Activated CD8-positive, alpha-beta memory T cell treated with anti-CD3 and anti-CD28 coated beads for 4 hours (primary cell): ENCODE data around the gene TMEM134.

ENCODE experiments used
- DNase-seq, 2 donors: peaks; one replicate each; pipeline ENCODE4 v3.0.0-alpha.2; 2020; ENCODE audit warnings: low read depth in 2 of 2

TMEM134 gene

DNA sequence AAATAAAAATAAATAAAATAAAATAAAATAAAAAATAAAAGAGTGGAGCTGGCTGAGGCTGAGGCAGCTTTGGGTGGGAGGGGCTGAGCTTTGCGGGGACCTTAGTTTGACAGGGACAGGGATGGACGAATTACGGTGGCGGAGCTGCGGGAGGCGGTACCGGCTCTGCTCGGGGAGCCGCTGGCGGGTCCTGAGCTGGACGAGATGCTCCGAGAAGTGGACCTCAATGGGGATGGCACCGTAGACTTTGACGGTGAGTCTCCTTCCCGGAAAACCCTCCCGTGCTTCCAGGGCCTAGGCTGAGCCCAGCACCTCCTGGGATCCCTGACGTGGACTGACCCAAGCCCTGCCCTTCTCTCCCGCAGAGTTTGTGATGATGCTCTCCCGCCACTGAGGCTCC lies 10.8 kb downstream of the TMEM134 start:
- no peak for DNase-seq

DNA sequence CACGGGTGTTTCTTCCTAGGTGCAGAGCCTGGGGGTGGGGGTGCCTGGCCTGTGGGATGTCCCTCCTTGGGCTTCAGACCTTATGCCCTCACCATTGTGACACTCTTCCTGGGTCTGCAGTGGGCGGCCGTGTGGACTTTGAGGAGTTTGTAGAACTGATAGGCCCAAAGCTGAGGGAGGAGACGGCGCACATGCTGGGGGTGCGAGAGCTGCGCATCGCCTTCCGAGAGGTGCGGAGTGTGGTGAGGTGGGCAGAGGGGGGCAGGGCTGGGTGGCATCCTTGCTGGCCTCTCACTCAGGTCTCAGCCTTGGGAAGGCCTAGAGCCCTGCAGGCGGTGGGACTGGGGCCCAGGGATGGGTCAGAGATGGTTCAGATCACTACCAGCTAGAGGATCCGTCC lies 11.6 kb downstream of the TMEM134 start:
- no peak for DNase-seq

DNA sequence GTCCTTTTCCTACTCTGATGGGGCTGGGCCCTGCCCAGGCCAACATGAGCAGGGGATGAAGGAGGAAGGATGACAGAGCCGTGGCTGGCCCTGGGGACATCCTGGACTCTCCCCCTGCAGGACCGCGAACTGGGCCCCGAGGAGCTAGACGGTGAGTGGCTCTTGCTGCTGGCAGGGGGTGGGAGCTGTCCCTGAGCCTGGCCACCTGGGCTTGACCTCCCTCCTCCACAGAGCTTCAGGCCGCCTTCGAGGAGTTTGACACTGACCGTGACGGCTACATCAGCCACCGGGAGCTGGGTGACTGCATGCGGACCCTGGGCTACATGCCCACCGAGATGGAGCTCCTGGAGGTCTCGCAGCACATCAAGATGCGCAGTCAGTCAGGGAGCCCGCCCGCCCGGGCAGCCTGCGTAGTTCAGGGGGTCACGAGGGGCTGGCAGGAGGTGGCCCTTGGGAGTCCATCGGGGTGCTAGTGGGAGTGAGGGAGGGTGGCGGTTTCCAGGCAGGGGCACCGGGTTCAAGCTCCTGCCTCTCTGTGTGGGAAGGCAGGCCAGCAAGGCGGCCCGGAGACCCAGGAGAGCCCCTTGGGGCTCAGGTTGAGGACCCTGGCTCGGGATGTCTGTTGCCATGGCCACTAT lies 12.9 kb downstream of the TMEM134 start:
- DNase-seq: no peak

DNA sequence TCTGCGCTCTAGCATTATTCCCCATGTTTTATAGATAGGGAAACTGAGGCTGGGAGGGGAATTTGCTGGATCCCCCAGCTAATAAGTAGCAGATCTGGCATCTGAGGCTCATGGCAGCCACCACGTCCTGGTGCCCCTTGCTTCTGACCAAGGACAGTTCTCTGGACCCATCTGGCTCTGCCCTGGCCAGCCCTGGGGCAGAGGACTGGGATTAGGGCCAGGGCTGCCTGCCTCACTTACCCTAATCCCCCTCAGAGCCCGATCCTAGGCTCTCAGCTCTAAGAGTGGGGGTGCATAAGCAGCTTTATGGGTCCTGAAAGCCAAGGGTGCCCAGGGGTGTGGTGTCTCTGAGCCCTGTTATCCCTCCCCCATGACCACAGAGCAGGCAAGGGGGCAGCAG lies 14.0 kb downstream of the TMEM134 start, which contains the start of gene CABP4:
CABP4 (plus strand) TSS at position 301 of the 400 bp plus-strand sequence; CDS start at position 371, 70 bp downstream.
- no peak for DNase-seq

DNA sequence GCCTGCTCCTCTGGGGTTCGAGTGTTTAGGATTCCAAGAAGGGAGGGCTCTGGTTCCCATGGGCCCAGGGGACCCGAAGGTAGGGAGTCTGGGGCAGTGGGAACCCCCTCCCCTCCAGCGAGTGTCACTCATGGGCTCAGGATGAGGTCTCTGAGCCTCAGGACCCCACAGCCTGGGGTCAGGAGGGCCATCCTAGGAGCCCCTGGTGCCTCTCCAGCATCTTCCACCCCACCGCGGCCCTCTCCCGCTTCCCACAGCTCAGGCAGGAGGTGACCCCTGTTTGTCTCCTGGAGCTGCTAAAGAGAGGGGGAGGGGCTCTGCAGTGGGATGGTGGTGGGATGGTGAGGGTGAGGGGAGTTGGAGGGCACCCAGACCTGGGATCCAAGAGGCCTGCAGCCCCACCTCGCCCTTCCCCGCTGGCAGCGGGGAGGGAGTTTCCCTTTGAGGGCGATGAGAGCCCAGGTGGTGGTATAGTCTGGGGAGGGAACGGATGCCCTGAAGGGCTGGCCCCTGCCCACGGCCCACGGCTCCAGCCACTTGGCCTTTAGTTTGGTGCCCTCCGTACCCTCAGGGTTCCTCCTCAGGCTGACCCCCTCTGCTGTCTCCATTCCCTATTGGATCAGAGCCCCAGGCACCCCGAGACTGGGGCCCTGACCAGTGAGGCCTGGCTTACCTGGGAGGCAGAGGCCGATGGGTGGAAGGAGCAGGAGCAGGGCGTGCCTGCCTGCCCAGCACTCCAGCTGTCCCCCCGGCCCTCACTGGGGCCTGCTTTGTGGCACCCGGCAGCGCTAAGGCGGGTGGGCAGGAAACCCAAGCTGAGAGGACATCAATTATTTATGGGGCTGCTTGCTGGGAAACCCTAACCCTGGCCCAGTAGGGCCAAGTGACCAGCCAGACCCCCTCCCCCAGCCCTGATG lies 15.0 kb downstream of the TMEM134 start:
- DNase-seq: no peak

DNA sequence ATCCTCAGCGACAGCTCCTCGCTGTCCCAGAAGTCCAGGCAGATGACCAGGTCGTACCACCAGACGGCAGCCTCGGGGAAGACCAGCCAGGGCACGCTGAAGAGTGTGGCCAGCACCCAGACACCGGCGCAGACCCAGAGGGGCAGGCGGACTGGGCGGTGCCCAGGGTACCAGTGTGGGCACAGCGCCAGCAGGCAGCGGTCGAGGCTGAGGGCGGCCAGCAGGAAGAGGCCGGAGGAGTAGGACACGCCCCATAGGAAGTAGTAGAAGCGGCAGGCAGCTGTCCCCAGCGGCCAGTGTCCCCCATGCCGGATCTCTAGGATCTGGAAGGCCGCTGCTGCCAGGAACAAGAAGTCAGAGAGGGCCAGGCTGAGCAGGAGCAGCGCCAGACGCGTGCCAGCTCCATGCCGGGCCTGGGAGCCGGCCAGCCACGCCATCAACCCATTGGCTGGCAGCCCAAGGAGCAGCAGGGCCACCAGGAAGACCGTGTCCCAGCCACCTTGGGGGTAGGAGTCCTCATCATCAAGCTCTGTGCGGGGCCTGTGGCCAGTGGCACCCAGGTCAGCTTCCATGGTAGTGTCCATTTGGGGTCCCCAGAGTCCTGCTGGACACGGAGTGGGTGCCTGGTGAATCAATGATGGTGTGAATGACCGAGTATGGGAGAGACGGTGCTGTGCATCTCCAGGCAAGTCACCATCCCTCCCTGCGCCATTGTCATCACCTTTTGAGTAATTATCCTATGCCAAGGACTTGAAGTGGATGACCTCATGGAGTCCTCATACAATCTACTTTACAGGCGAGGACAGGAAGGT lies 16.7 kb downstream of the TMEM134 start, which contains the start of gene GPR152:
GPR152 (minus strand) TSS at position 589 of the 812 bp plus-strand sequence; CDS start at position 584, 5 bp downstream.
- DNase-seq: no peak

DNA sequence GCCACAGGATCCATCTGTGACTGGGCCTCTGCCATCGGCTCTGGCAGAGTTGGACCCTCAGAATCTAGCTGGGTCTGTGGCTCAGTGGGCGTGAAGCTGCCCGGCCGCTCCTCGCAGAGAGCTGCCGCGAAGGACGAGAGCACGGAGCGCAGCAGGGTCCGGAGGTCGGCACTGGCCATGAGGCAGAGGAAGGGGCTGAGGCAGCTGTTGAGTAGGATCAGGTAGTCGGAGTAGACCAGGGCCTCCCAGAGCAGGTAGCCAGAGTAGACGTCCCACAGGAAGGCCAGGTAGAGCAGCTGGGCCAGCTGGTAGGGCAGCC lies 17.4 kb downstream of the TMEM134 start:
- no peak for DNase-seq

DNA sequence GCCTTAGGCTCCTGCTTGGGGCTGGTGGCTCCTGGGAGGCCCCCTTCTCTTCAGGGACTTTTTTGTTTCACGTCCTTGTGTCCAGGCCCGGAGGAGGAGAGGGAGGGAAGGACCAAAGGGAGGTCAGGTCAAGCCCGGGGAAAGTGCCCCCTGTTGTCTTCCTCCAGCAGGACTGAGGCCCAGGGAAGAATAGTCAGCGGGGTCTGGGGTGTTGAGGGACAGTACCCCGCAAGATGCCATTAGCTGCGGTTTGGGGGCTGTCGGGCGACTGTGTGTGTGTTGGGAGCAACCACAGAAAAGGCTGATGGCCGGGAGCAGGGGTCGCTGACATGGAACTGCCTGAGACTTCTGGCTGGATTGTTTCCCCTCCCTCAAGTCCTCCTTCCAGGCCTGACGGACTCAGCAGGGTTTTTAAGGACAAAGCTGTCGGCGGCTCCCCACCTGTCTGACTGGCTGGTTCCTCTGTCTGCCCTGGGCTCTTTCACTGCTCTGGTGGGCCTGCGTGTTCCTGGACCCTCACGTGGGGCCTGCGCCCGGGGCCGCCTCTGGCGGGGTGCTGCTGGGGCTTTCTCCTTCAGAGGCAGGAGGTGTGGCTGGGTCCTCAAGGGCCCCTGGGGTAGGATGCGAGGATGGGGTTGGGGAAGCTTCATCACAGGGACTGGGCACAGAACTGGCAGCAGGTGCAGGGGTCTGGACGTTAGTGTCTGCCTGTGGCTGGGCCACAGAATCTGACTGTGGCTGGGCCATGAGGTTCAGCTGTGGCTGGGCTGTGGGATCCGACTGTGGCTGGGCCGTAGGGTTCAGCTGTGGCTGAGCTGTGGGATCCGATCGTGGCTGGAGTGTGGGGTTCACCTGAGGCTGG lies 18.0 kb downstream of the TMEM134 start:
- DNase-seq: no peak

DNA sequence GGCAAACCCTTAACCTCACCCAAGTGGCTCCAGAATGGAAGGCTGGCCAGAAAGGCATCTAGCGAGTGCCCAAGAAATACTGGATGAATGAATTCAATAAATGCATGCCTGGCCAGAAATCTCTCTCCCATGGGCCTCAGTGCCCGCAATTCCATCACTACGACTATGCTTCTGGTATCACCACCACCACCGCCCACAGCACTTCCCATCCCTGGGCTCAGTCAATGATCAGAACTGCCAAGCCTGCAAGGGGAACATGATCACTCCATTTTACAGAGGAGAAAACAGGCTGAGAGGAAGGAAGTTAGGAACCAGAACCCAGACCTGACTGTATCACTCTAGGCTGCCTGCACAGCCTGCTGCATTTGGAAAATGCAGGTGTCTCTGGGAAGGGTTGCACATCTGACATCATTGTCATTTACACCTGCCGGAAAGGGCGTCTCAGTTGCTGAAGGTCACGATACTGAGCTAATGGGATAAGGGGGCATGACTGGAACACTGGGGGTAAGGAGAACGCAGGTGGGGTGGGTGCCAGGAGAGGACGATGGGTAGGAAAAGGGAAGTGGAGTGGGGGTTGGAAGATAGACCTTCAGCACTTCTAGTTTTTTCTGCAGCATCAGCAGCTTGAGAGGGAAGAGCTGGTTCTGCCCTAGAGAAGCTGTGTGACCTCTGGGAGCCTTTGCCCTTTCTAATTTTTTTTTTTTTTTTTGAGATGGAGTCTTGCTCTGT lies 19.8 kb downstream of the TMEM134 start:
- DNase-seq: no peak

DNA sequence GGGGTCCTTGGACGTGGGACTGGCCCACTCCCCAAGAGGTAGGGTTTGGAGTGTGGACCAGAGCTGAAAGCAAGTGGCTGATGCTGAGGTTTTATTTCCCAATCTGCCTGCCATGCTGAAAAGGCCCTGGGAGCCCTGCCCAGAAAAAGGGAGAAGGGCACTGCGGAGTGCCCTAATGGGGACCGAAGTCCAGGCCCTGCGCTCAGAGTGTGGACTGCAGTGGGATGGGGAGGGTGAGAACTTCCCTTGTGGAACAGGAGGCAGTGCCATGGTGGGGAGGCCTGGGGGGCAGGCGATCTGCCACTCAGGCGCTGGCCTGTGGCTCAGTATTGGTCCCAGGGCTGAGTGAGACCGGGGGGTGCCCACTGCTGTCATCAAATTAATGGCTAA lies 20.8 kb downstream of the TMEM134 start:
- no peak for DNase-seq

DNA sequence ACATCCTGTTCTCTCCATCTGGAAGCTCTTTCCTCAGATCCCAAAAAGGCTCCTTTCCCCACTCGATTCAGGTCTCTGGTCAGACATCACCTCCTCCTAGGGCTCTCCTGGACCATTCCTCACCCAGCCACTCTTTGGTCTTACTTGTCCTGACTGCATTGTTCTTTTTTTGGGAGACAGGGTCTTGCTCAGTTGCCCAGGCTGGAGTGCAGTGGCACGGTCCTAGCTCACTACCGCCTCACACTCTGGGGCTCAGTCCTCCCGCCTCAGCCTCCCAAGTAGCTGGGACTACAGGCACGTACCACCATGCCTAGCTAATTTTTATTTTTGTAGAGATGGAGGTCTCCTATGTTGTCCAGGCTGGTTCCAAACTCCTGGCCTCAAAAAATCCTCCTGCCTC lies 23.5 kb downstream of the TMEM134 start:
- DNase-seq: no peak

DNA sequence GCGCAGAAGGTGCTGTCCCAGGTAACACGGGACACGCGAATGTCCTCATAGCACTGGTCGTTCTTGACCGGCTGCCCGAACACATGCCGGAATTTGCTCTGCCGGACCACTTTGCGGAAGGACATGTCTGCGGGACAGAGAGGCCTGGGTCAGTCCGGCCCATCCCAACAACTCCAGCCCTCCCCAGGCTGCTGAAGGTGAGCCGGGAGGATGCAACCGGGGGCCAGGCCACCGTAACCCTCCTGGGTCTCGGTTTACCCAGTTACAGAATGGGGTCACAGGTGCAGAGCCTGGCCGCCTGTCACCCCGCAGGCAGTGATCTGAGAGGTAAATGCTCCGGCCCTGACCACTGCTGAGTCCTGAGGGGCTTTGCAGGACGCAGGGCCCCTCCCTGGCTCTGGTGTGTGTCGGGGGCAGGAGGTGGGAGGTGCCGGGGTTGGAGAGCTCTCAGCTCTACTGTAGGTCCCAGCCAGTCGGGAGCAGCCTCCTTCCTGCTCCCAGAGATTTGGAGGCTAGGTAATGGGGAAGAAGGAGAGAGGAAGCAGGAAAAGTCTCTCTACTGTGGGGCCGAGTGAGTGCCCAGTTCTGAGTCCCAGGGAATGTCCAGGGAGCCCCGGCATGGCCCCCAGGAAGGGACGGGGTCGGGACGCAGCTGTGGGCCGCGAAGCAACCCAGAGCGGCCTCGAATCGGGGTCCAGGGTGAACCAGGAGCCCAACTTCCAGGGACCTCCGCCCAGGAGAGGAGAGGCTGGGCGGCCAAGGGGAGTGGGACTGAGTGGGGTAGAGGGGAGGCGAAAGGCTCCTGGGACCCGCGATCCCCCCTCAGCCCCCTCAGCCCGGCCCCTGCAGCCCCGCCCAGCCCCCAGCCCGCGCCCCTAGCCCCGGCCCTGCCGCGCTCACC lies 26.3 kb downstream of the TMEM134 start:
- DNase-seq: no peak

DNA sequence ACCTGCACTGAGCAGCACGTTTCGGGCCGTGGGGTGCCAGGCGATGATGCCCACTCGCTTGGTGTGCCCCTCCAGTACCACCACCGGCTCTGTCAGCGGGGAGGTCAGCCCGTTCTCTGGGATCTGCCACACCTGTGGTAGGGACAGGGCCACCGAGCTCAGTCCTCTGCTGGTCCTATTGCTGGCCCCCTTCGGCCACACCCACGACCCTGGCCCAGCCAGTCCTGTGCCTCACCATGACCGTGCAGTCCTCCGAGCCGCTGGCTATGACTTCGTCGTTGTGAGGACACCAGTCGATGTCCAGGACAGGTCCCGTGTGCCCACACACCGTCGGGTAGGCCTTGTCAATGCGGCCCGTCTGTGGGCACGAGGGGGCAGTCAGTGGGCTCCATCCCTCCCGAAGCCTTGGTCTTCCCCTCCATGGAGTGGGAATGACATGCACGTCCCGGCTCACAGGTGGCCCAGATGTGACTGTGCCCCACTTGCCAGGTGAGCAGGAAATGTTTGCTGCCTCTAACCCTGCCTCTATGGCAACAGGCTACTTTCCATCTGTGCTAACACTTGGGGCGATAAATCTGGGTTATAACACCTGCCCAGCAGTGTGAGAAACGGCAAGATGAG lies 27.2 kb downstream of the TMEM134 start:
- no peak for DNase-seq

DNA sequence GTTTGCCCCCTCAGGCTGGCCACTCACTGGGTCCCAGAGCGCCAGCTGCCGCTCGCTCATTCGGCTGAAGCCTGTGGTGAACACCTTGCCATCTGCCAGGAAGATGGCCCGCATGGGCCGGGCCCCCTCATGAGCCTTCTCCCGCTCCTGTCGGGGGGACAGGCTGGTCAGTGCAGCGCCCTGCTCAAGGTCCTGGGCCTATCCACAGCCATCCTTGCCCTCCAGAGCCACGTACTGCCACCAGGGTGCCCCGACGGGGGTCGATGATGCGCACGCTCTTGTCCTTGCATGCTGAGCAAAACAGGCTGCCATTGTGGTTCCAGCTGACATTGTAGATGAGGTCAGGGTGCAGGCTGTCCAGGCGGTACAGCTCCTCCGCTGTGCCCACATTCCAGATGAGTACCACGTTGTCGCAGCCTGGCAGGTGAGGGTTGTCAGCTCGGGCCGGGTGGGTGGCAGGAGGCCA lies 27.9 kb downstream of the TMEM134 start:
- no peak for DNase-seq

DNA sequence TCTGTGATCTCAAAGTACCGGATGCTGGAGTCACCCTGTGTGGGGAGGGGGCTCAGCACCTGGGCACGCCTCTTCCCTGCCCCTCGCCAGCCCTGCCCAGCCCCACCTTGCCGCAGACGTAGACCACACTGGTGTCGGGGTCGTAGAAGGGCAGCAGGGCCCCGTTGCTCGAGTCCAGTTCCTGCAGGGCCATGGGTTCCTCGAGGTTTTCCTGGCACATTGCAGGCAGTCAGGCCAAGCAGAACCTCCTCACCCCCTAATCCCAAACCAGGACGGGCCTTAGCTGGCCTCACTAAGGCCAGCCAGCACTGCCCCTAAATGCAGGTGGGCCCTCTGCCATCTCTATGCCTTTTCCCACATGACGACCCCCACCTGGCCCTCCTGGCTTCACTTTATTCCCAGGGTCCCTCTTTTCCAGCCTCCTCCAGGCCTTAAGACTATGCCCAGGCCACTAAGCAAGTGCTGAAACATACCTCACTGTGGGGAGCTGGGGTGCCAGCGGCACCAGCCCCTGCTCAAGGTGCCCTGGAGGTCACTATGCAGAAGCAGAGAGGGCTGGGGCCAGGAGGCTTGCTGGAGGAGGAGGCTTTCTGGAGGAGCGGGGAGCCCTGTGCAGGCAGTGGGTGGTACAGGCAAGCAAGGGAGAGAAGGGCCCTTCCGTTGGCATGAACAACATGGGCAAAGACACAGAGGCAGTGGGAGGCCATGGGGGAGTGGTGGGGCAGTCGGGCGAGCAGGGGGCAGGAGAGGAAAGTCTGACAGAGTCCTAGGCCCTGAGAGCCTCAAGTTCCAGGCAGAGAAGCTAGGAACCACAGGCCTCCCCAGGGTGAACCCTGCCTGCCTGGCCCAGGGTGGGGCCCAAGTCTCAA lies 28.6 kb downstream of the TMEM134 start:
- DNase-seq: no peak

DNA sequence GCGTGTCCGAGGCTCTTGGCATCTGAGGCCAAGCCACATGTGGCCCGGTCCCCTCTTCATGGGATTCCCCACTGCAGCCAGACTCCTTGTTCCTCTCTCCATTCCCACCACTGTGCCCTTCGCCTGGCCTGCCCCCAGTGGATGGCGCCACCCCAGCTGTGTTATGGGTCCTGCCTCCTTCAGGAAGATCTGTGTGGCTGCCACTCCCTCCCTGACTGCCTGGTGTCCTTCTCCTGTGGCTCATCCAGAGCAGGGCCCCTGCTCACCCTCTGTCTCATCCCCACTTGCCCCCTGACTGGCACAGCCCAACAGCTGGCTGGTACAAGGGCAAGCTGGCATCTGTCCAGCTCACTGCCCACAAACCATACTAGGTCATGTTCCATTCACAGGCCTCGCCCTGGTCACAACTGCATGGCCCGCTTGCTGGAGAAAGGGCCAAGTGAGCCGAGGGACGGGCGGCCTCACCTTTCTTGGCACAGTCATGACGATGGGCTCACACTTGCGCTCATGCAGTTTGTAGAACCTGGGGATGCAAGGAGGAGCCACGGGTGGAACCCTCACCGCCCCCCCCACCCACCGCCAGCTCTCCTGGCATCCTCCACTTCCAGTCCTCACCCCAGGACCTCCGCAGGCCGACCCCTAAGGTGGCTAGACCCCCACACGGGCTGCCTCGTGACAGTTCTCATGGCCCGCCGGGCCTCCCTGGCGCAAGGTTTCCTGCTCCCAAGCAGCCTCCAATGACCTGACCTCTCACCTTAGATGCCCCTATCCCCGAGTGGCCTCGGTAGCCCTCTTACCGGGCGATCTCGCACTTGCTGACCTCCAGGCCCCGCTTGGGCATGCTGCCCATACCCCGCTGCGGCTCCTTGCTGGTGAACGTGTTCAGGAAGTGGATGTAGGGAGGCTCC lies 29.5 kb downstream of the TMEM134 start:
- no peak for DNase-seq
